HepG2 (cell line): ENCODE data around the gene SS18L1. TPM values are rescaled to one million over a fixed set of nuclear protein-coding genes. Genes with fewer than 3 reads are reported as not detected.
A peak's percentile ranks its signal among the peaks of the same experiment; 100 is the strongest.

Experiments used
- CBX5 ChIP-seq: sonication (generic); formaldehyde crosslinking; IDR thresholded peaks from 2 replicates; pipeline ENCODE4 v1.4.0; 2020; ENCODE audit warnings: missing genetic modification reagents, borderline replicate concordance
- HMGA1 ChIP-seq: sonication (generic); formaldehyde crosslinking; conservative IDR thresholded peaks from 2 replicates; pipeline ENCODE4 v1.4.0; 2020; ENCODE audit warnings: missing genetic modification reagents
- KIAA2018 ChIP-seq: sonication (generic); formaldehyde crosslinking; IDR thresholded peaks from 2 replicates; pipeline ENCODE4 v1.5.0; 2020; ENCODE audit warnings: mild to moderate bottlenecking, missing genetic modification reagents, borderline replicate concordance
- NAIF1 ChIP-seq: sonication (generic); formaldehyde crosslinking; IDR thresholded peaks from 2 replicates; pipeline ENCODE4 v1.5.0; 2020; ENCODE audit warnings: mild to moderate bottlenecking, missing genetic modification reagents, borderline replicate concordance
- PTBP1 ChIP-seq: fragments of 200-400 bp; formaldehyde crosslinking; IDR thresholded peaks from 2 replicates; pipeline ENCODE4 v1.6.1; 2018; ENCODE audit warnings: low read length, low read depth; ENCODE audit not compliant: poor library complexity, severe bottlenecking
- RBFOX2 ChIP-seq: fragments of 200-400 bp; formaldehyde crosslinking; IDR thresholded peaks from 2 replicates; pipeline ENCODE4 v1.6.1; 2017; ENCODE audit warnings: low read depth, mild to moderate bottlenecking, low read length
- SATB2 ChIP-seq: sonication (generic); formaldehyde crosslinking; IDR thresholded peaks from 2 replicates; pipeline ENCODE4 v1.5.0; 2020; ENCODE audit warnings: missing genetic modification reagents
- SMYD3 ChIP-seq: sonication (generic); formaldehyde crosslinking; IDR thresholded peaks from 2 replicates; pipeline ENCODE4 v1.8.1; 2023; ENCODE audit warnings: mild to moderate bottlenecking, missing genetic modification reagents
- TEF ChIP-seq: sonication (generic); formaldehyde crosslinking; IDR thresholded peaks from 2 replicates; pipeline ENCODE4 v1.5.0; 2020; ENCODE audit warnings: missing genetic modification reagents
- THAP7 ChIP-seq: sonication (generic); formaldehyde crosslinking; IDR thresholded peaks from 2 replicates; pipeline ENCODE4 v1.8.1; 2023; ENCODE audit warnings: mild to moderate bottlenecking, missing genetic modification reagents
- TMF1 ChIP-seq: sonication (generic); formaldehyde crosslinking; IDR thresholded peaks from 2 replicates; pipeline ENCODE4 v1.8.1; 2022; ENCODE audit warnings: low read depth, missing genetic modification reagents
- ZBTB7A ChIP-seq: sonication (generic); formaldehyde crosslinking; IDR thresholded peaks from 2 replicates; pipeline ENCODE4 v1.8.0; 2022; ENCODE audit warnings: mild to moderate bottlenecking, missing genetic modification reagents
- ZNF572 ChIP-seq: sonication (generic); formaldehyde crosslinking; IDR thresholded peaks from 2 replicates; pipeline ENCODE4 v1.5.1; 2020; ENCODE audit warnings: mild to moderate bottlenecking, missing genetic modification reagents
- ZNF605 ChIP-seq: sonication (generic); formaldehyde crosslinking; IDR thresholded peaks from 2 replicates; pipeline ENCODE4 v1.8.0; 2022; ENCODE audit warnings: mild to moderate bottlenecking, missing genetic modification reagents
- ZNF720 ChIP-seq: sonication (generic); formaldehyde crosslinking; IDR thresholded peaks from 2 replicates; pipeline ENCODE4 v1.4.0; 2020; ENCODE audit warnings: missing genetic modification reagents
- ZNF775 ChIP-seq: sonication (generic); formaldehyde crosslinking; IDR thresholded peaks from 2 replicates; pipeline ENCODE4 v1.4.0; 2020; ENCODE audit warnings: missing genetic modification reagents, mild to moderate bottlenecking, moderate library complexity, borderline replicate concordance
- ZNF839 ChIP-seq: sonication (generic); formaldehyde crosslinking; IDR thresholded peaks from 2 replicates; pipeline ENCODE4 v1.4.0; 2020; ENCODE audit warnings: missing genetic modification reagents, mild to moderate bottlenecking, borderline replicate concordance
- ZNF878 ChIP-seq: sonication (generic); formaldehyde crosslinking; IDR thresholded peaks from 2 replicates; pipeline ENCODE4 v1.8.1; 2023; ENCODE audit warnings: mild to moderate bottlenecking, missing genetic modification reagents, moderate library complexity
- polyA plus RNA-seq, 8 experiments: library from polyadenylated mRNA; depleted of rRNA in 3 of 8; stranded (reverse) in 7 of 8; unstranded in 1 of 8; fragments of >200 nt; fragmentation: Illumina TruSeq in 4 of 8; extraction: Trizol in 4 of 8; gene quantifications; 2 replicates each; pipeline versions ENCODE4 v1.2.1 to v1.2.3, GENCODE V29; 2011 to 2016; ENCODE audit warnings: low read depth in 4 of 8, missing spikeins in 1 of 8, mixed read lengths in 1 of 8; ENCODE audit not compliant: insufficient read depth in 1 of 8
- total RNA-seq, 5 experiments: library from RNA; depleted of rRNA; stranded (reverse); fragments of >200 nt; fragmentation: Illumina TruSeq; extraction: Trizol; gene quantifications; 2 replicates each; pipeline ENCODE4 v1.2.3, GENCODE V29; 2016; ENCODE audit warnings: low read depth in 1 of 5

SS18L1 gene
- total and polyA plus RNA-seq, 2 of the 13 experiments (the other 11 are each of a cell fraction or from before 2014, with no cell fraction given) = 17.8 to 27.6 TPM

- no peak for TF ChIP-seq HMGA1 (CRISPR knock-in tag)
- TF ChIP-seq ZNF775 (CRISPR knock-in tag) = no peak
- peak; percentile 96 for TF ChIP-seq RBFOX2
- no peak for TF ChIP-seq KIAA2018 (CRISPR knock-in tag)
- no peak for TF ChIP-seq THAP7 (CRISPR knock-in tag)
- TF ChIP-seq ZBTB7A (CRISPR knock-in tag) = no peak
- no peak for TF ChIP-seq ZNF605
- TF ChIP-seq CBX5 (CRISPR knock-in tag) = peak; percentile 31; the same call in 1 of the 2 replicates
- TF ChIP-seq SMYD3 = no peak
- TF ChIP-seq PTBP1 = no peak
- no peak for TF ChIP-seq NAIF1 (CRISPR knock-in tag)
- no peak; the same call in 1 of the 2 replicates for TF ChIP-seq ZNF720 (CRISPR knock-in tag)
- no peak for TF ChIP-seq ZNF878 (CRISPR knock-in tag)
- peak; percentile 64 for TF ChIP-seq TMF1
- no peak for TF ChIP-seq ZNF572 (CRISPR knock-in tag)
- 0 out of 2 replicates have a peak, but pooled peaks have one; percentile 32 for TF ChIP-seq SATB2 (CRISPR knock-in tag)
- TF ChIP-seq ZNF839 = no peak; the same call in 1 of the 2 replicates
- TF ChIP-seq TEF (CRISPR knock-in tag) = peak; percentile 14; the same call in 1 of the 2 replicates
Measured at GRCh38 chr20:62143081-62143956, at the start of gene SS18L1, which contains the start of gene PSMA7 (continued).
